Fibroblast of upper back skin (primary cell): ENCODE results near the gene RNU6-9.
"Not testable (repeated sequence)": the region's sequence is repeated elsewhere in the genome, so short reads cannot be mapped to it uniquely, and the experiment has no call there.

Experiments used
- DNase-seq: peaks from one replicate; pipeline ENCODE4 v3.0.0-alpha.2; 2013

RNU6-9 gene

DNA sequence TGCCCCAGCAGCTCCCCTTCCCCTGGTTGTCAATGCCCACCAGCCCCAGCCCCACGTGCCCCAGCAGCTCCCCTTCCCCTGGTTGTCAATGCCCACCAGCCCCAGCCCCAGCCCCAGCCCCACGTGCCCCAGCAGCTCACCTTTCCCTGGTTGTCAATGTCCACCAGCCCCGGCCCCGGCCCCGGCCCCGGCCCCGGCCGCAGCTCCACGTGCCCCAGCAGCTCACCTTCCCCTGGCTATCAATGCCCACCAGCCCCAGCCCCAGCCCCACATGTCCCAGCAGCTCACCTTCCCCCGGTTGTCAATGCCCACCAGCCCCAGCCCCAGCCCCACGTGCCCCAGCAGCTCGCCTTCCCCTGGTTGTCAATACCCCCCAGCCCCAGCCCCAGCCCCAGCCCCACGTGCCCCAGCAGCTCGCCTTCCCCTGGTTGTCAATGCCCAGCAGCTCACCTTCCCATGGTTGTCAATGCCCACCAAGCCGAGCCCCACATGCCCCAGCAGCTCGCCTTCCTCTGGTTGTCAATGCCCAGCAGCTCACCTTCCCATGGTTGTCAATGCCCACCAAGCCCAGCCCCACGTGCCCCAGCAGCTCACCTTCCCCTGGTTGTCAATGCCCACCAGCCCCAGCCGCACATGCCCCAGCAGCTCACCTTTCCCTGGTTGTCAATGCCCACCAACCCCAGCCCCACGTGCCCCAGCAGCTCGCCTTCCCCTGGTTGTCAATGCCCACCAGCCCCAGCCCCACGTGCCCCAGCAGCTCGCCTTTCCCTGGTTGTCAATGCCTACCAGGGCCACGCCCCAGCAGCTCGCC is 14.3 kb upstream of the RNU6-9 start:
- not testable (repeated sequence) for DNase-seq

DNA sequence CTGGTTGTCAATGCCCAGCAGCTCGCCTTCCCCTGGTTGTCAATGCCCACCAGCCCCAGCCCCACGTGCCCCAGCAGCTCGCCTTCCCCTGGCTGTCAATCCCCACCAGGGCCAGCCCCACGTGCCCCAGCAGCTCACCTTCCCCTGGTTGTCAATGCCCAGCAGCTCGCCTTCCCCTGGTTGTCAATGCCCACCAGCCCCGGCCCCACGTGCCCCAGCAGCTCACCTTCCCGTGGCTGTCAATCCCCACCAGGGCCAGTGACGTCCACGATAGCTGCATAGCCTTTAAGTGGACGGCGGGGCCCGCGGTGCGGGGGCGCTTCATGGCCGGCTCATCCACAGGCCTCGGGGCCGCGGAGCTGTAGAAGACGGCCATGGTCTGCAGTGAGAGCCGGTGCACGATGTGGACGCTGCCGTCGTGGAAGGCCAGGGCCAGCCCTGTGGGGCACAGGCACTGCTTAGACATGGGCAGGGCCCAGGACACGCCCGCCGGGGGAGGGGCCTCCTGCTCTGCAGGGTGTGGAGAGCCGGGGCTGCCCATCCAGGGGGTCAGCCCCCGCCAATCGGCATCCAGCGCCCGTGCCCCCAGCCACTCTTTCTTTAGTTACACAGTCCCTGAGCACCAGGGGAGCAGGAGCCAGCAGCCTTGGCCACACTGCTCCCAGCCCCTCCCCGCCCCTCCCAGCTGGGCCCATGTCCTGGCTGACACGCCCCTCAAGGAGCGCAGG is 13.4 kb upstream of the RNU6-9 start:
- no peak for DNase-seq

DNA sequence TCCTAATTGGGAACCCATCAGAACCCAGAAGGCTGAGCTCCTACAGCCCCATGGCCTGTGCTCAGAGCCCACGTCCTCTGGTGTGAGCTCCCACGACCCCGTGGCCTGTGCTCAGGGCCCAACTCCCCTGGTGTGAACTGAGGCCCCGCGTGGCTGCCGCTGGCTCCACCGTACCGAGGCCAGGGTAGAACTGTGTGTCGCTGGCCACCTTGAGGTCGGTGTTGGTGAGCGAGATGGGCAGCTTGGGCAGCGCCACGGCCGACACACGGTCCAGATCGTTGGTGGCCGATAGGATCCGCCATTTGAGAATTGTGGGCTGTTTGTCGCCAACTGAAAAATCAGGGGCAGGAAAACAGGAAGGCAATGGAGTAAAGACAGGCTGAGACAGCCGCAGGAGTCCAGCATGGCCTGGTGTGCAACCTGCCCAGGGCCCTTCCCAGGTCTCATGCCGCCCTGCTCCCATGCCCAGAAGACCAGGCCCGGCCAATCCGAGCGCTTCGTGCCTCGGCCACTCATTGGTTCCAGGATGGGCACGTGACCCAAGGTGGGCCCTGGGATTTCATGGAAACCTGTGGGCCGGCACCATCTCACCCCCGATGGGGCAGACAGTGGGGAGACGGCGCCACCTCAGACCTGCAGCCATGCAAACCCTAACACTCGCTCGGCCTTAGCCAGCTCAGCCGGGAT is 11.8 kb upstream of the RNU6-9 start:
- DNase-seq, result no peak

DNA sequence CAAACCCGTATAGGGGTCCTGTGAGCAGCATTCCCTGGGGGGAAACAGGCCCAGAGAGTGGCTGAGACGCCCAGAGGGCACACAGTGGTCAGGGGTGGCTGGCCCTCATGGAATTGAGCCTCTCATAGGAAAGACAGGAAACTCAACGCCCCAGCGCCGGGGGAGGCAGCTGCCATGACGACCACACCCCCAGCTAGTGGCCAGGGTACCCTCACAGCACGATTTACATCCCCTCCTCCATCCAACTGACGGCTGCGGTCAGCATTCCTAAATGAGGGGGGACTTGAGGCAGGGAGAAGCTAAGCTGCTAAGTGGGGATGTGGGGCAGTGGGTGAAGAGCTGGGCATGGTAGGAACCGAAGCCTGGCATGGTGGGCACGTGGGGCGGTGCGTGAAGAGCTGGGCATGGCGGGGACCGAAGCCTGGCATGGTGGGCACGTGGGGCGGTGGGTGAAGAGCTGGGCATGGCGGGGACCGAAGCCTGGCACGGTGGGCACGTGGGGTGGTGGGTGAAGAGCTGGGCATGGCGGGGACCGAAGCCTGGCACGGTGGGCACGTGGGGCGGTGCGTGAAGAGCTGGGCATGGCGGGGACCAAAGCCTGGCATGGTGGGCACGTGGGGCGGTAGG is 10.3 kb upstream of the RNU6-9 start:
- no peak for DNase-seq

DNA sequence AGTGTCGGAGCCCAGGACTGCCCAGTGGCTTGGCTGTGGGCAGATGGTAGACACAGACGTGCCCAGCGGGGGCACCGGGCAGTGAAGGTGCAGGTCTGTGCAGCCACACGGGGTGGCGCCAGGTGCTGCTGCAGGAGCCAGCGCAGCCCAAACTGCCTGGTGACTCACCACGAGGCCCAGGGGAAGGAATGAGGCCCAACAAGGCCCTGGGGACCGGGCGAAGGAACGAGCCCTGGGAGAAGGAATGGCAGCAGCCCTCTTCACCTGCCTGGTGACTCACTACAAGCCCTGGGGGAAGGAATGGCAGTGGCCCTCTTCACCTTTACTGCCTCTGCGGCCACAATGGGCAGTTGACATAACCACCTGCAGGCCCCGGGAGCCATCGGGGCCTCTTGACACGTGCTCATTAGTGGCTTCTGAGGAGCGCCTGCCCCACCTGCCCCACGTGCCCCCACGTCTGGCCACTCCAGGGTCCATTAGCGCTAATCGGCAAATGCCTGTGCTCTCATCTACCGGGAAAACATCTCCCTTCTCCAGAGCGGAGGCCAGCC is 9.5 kb upstream of the RNU6-9 start:
- no peak for DNase-seq

DNA sequence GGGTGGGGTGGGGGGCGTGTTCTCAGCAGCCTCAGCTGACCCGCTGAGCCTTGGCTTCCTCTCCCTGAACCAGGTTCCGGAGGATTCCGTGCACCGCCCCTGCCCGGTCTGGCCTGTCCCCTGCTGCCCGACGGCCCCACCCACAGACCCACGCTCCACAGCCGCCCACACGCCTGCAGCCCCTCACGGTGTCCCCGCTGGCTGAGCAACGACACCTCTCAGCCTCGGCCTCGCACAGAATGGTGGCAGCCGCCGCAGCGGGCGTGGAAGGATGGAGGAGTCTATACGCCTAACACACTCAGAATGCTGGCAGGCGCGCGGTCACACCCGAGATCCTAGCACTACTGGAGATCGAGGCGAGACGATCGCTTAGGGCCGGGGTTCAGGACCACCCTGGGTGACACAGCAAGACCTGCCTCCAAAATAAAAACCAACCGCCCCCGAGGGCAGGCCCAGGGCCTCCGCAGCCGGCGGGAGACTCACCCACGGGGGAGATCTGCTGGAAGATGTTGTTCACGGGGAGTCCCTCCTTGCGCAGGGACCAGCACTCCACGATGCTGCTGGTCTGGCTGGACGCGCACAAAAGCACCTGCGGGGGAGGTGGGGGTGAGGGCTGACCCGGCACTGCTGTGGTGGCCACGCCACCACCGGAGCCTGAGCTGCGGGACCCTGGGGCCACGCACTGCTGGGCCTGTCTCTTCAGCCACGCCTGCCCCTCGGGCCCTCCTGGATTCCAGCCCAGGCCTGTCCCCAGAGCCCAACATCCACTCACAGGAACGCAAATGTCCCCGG is 8.7 kb upstream of the RNU6-9 start:
- no peak for DNase-seq

DNA sequence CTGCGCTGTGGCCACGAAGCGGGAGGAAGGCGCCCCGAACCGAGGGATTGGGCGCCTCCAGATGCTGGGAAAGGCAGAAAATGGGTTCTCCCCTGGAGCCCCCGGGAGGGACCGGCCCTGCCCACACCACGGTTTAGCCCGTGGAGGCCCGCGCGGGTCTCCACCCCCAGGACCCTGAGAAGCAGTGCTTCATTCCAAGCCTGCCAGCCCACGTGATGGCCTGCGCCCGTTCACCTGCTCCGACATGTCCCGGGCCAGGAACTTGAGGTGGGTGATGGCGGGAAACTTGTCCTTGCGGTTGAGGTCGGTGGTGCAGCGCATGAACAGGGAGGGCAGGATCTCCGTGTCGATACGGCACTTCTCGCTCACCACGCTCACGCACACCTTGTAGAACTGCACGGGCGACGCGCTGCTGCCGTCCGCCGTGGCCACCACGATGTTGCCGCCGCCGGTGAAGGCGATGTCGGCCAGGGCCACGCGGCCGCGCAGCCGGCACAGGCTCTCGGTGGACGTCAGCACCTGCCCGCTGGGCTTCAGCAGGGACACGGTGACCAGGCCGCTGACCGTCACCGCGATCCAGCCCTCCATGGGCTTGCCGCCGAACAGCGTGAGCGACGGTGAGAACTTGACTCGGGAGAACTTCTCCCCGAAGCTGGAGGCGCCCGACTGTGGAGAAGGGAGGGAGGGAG is 7.6 kb upstream of the RNU6-9 start:
- DNase-seq, result no peak

DNA sequence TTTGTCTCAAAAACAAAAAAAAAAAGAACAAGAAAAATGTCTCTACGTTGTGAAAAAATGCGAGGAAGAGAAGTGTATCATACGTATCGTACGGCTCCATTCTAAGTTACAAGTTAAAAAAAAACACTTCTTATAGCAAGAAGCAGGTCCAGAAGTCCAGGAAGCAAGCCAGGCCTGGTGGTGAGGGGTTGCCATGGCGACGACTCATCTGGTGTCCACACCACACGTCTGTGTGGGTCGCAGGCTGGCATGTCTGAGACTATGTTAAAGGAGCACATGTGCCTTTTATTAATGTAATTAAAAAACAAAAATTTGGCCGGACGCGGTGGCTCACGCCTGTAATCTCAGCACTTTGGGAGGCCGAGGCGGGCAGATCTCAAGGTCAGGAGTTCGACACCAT is 6.2 kb upstream of the RNU6-9 start:
- DNase-seq, result peak; percentile 62

DNA sequence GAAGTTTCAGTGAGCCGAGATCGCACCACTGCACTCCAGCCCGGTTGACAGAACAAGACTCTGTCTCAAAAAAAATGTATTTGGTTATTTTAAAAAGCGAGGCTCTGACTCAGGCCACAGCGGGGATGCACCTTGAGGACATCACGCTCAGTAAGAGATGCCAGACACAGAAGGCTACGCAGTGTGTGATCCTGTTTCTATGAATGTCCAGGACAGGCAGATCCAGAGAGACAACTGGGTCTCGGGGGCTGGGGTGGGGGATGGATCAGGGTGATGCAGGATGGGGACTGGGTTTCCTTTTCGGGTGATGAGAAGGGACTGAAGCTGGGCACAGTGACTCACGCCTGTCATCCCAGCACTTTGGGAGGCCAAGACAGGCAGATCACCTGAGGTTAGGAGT is 5.7 kb upstream of the RNU6-9 start:
- DNase-seq, result no peak

DNA sequence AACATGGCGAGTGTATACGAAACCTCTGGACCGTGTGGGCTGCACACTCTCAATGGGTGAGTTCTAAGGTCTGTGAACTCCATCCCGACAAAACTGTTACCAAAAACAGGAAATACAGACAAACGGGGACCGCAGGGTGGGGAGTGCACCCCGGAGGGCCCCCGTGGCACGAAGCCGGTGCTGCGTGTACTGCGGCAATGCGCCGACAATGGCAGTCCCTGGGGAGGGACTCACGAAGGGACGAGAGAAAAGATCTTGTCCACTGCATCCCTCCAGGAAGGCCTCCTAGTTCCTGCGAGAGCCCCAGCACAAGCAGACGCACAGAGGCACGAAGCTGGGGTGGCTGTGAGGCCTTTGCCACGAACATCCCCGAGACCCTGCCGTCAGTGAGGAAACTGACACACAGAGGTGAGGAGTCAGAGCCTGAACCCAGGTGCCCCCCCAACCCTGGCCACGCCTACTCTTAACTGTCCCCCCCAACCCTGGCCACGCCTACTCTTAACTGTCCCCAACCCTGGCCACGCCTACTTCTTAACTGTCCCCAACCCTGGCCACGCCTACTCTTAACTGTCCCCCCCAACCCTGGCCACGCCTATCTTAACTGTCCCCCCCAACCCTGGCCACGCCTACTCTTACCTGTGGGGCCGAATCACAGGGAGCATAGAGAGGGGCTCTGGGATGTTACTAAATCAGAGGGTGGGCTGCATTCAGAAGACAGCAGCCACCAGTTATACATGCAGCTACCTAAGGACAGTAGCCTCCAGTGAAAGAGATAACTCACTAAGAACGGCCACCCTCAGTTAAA is 4.5 kb upstream of the RNU6-9 start:
- DNase-seq, result no peak

DNA sequence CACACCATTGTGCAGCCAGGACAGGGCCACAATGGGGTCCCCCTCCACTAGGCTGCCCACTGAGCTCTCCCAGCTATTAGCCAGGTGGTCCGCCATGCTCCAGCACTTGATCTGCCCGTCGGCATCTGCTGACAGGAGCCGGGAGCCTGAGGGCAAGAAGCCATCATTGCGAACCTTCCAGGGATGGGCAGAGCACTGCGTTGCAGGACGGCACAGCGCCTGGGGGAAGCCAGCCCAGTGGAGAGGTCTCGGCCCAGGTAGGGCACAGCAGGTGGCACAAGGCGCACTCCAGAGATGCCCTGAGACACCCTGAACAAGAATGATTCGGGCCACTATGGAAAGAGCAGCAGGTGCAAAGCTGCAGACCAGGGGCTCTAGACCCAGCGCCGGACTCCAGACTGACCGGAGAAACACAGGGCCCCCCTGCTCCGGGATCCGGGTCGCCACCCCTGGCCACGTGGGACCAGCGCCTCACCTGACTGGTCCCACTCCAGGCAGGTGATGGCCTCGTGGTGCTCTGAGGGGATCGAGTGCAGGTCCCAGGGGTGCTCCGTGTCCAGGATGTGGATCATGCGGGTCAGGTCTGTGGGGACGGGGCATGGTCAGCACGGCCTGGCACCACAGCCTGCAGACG is 3.5 kb upstream of the RNU6-9 start:
- no peak for DNase-seq

DNA sequence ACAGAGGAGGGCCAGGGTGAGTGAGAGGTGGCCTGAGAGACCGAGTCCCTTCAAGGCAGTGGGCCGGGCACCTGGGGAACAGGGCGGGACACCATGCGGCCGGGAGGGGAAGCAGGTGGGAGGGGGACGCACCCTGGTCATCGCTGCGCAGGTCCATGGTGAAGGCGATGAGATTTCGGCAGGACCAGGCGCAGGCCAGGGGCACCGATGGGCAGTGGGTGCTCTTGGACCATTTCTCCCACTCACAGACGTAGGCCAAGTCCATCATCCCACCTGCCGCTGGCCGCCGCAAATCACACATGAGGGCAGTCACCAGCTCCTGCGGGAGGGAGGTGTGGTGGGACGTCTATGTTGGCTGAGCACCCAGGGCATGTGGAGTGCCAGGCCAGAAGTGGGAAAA is 2.5 kb upstream of the RNU6-9 start:
- no peak for DNase-seq

DNA sequence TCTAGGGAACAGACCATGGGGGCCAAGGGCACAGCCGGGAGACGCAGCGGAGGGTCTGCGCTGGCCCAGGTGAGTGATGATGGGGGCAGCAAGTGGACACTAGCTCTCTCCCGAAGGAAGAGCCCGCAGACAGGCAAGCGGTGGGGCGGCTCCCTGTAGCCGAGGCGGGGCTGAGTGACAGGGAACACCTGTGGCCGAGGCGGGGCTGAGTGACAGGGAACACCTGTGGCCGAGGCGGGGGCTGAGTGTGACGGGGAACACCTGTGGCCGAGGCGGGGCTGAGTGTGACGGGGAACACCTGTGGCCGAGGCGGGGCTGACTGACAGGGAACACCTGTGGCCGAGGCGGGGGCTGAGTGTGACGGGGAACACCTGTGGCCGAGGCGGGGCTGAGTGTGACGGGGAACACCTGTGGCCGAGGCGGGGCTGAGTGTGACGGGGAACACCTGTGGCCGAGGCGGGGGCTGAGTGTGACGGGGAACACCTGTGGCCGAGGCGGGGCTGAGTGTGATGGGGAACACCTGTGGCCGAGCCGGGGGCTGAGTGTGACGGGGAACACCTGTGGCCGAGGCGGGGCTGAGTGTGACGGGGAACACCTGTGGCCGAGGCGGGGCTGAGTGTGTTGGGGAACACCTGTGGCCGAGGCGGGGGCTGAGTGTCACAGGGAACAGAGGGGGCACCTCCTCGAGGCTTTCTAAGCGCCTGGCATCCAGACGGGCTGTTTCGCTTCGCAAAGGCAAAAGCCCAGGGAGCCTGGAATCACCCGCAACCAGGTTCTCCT is 1.7 kb upstream of the RNU6-9 start:
- DNase-seq, result not testable (repeated sequence)

DNA sequence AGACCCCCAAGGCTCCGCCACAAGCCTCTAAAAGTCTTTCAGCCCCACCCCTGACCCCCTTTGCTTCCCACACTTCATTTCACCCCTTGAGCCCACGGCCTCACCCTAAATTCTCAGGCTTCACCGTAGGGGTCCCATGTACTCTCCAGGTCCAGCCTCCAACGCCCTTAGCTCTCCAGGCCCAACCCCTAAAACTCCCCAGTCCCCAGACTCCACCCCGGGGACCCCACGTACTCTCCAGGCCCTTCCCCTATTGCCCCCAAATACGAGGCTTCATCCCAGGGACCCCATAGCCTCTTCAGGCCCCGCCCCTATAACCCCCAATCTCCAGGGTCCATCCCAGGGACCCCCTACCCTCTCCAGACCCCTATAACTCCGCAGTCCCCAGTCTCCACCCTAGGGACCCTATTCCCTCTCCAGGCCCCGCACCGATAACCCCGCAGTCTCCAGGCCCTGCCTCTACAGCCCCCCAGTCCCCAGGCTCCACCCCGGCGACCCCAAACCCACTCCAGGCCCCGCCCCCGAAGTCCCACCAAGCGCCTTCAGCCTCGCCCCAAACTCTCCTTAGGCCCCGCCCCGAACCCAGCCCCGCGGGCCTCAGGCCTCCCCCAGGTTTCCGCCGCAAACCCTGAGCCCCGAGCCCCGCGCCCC is 916 bp upstream of the RNU6-9 start:
- no peak for DNase-seq

DNA sequence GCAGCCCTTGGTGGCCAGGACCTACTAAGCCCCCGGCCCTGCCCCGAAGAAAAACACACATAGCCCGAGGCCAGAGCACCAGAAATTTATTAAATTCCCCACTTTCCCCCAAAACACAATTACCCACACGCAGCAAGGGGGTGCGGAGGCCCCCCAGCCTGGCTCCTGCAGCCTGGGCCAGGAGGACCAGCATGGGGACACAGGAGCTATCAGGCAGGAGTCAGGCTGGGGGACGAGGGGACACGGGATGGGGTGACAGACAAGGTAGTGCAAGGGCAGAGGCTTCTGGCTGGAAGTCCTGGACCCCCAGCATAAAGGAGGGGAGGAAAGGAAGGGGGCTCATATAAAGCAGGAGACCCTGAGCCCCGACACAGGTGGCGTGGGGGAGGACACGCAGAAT is 3.1 kb downstream of the RNU6-9 start:
- no peak for DNase-seq

DNA sequence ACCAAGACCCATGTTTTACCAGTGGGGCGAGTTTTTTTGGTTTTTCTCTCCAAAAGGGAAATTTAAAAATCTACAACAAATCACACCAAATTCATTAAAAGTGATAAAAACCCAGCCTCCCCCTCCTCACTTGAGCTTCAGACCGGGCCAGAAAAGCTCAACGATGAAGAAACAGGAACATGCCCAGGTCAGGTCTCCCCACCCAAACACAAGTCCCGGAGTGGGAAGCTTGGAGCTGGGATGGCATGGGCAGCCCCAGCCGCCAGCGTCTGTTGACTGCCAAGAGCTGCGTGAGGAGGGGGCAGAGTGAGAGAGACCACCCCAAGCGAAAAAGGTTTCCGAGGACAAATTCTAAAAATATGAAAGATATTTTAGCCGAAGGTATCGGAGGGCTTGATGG is 3.7 kb downstream of the RNU6-9 start:
- no peak for DNase-seq

DNA sequence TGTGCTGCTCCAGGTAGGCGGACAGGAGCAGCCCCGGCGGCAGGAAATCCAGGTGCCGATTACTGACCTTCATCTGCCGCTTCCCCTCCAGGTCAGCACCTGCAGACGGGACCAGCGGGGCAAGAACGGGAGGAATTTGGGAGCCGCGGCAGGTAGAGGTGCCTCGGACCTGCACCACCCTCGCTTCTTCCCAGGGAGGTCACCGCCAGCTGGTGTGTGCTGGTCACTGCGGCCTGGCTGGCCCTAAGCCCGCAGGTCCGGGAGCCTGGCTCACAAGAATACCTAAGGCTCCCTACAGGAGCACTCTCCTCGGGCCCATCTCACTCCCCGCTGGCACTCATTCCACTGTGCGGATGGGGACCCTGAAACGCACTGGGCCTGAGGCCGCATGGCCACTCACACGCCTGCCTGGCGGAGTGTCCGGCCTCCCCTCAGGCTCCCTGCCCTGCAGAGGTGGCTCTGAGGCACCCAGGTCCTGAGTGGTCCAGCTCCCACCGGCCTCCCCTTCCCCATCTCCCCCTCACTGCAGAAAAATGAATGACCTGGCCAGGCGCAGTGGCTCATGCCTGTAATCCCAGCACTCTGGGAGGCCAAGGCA is 4.3 kb downstream of the RNU6-9 start:
- no peak for DNase-seq

DNA sequence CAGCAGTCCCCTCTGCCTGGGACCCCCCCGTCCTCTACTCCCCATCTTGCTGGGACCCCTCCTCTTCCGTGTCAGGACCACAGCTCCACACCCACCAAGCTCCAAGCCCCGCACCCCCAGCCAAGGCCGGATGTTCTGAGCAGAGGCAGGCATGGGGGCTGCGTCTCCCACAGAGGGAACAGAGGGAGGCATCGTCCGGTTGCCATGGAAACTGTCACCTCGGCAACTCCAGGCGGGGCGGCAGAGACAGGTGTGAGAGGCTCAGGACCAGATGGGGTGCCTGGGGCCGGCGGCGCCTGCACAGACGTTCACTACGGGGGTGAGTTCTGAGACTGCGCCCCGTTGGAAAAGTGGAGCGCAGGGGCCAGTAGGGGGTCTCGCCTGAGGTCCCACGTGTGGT is 5.4 kb downstream of the RNU6-9 start:
- no peak for DNase-seq
